Esophagus muscularis mucosa (tissue), 4 donors: Measurements from ENCODE around the gene TMEM39A.

Experiments
- EP300 ChIP-seq: sonication (generic); formaldehyde crosslinking; IDR thresholded peaks from one replicate; pipeline ENCODE4 v1.6.1; 2017; ENCODE audit warnings: antibody characterized with exemption
- POLR2A ChIP-seq: fragments of 450-650 bp; IDR thresholded peaks from one replicate; pipeline ENCODE4 v1.6.1; 2017; ENCODE audit warnings: antibody characterized with exemption, moderate library complexity, mild to moderate bottlenecking, low read depth
- TF ChIP-seq, protein P1 (sequence below), 3 experiments: fragments of 200-600 bp in 2 of 3; fragments of 450-650 bp in 1 of 3; sonication (generic) in 2 of 3; IDR thresholded peaks; one replicate each; pipeline ENCODE4 v1.5.1; 2017 to 2019; ENCODE audit warnings: antibody characterized with exemption in 3 of 3, mild to moderate bottlenecking in 2 of 3, moderate library complexity in 1 of 3

GRCh38 chr3:119444590-119444989 is 18.8 kb downstream of the TMEM39A start:
- TF ChIP-seq, protein P1, sequence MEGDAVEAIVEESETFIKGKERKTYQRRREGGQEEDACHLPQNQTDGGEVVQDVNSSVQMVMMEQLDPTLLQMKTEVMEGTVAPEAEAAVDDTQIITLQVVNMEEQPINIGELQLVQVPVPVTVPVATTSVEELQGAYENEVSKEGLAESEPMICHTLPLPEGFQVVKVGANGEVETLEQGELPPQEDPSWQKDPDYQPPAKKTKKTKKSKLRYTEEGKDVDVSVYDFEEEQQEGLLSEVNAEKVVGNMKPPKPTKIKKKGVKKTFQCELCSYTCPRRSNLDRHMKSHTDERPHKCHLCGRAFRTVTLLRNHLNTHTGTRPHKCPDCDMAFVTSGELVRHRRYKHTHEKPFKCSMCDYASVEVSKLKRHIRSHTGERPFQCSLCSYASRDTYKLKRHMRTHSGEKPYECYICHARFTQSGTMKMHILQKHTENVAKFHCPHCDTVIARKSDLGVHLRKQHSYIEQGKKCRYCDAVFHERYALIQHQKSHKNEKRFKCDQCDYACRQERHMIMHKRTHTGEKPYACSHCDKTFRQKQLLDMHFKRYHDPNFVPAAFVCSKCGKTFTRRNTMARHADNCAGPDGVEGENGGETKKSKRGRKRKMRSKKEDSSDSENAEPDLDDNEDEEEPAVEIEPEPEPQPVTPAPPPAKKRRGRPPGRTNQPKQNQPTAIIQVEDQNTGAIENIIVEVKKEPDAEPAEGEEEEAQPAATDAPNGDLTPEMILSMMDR (IDR thresholded peaks at IDR 0.05), result no peak
- no peak for TF ChIP-seq POLR2A
- TF ChIP-seq EP300, result no peak
